HL-60 (cell line): Measurements from ENCODE around the gene RMDN2.

Experiments used
- DNase-seq, 2 experiments: peaks; one replicate each; pipeline ENCODE4 v3.0.0-alpha.2; 2010 to 2020; ENCODE audit warnings: low read depth in 1 of 2, low spot score in 1 of 2
- H3K27ac ChIP-seq: fragments of 250-450 bp; sonication (Bioruptor Pico); replicated peaks from 2 replicates; pipeline ENCODE4 v1.5.1; 2020; ENCODE audit warnings: mild to moderate bottlenecking, moderate library complexity
- H3K27me3 ChIP-seq: fragments of 250-450 bp; sonication (Bioruptor Pico); 2 replicates; pipeline ENCODE4 v1.5.1; 2021; ENCODE audit warnings: mild to moderate bottlenecking, moderate library complexity; ENCODE audit not compliant: insufficient read depth, poor library complexity, severe bottlenecking
- H3K4me3 ChIP-seq: replicated peaks from 2 replicates; pipeline ENCODE4 v1.5.1; 2011; ENCODE audit warnings: mild to moderate bottlenecking, control low read depth, low read length; ENCODE audit not compliant: insufficient read depth
- CTCF ChIP-seq: IDR thresholded peaks from one replicate; pipeline ENCODE4 v1.5.1; 2011; ENCODE audit warnings: low read length, control low read depth, inconsistent platforms; ENCODE audit not compliant: insufficient read depth
- GABPA ChIP-seq: IDR thresholded peaks from 2 replicates; pipeline ENCODE4 v1.6.1; 2012; ENCODE audit warnings: low read depth
- POLR2AphosphoS5 ChIP-seq: IDR thresholded peaks from 2 replicates; pipeline ENCODE4 v1.6.1; 2012; ENCODE audit warnings: low read depth
- REST ChIP-seq: IDR thresholded peaks from 2 replicates; pipeline ENCODE4 v1.6.1; 2012; ENCODE audit warnings: low read depth; ENCODE audit not compliant: insufficient replicate concordance
- SPI1 ChIP-seq: IDR thresholded peaks from 2 replicates; pipeline ENCODE4 v1.6.1; 2012; ENCODE audit warnings: low read depth, mild to moderate bottlenecking, borderline replicate concordance

Gene RMDN2

GRCh38 chr2:37985333-37985732 lies 60.2 kb downstream of the RMDN2 start:
- H3K4me3 ChIP-seq = no peak overlapping the region
- no peak for TF ChIP-seq REST
- TF ChIP-seq SPI1 = no peak
- no peak for TF ChIP-seq CTCF
- no peak for TF ChIP-seq GABPA
- TF ChIP-seq POLR2AphosphoS5 = no peak
- 0 out of 2 replicates have a peak overlapping the region, but pooled peaks have one; percentile 5 for H3K27ac ChIP-seq
- peak; percentile 39 to 50 for DNase-seq
- no peaks in the 10 kb centered on the region for H3K27me3 ChIP-seq

- Histone ChIP-seq H3K27ac (no peak overlapping the region), H3K4me3 (no peak overlapping the region), H3K27me3 (no peaks in the 10 kb centered on the region)
- no peak for DNase-seq
- TF ChIP-seq POLR2AphosphoS5 = no peak
- TF ChIP-seq REST = no peak
- TF ChIP-seq GABPA = no peak
- TF ChIP-seq SPI1 = no peak
- TF ChIP-seq CTCF = no peak
Observed at GRCh38 chr2:37987098-37987775, 62.1 kb downstream of the RMDN2 start.

- H3K27me3 ChIP-seq = no peaks in the 10 kb centered on the region
- no peak overlapping the region for H3K27ac ChIP-seq
- TF ChIP-seq GABPA (no peak), REST (no peak), CTCF (no peak), SPI1 (no peak)
- no peak overlapping the region for H3K4me3 ChIP-seq
- DNase-seq = no peak
Observed at GRCh38 chr2:37992601-37993000, 67.5 kb downstream of the RMDN2 start.
